SH-SY5Y (cell line): Measurements from ENCODE around the gene OPN4.

Experiments
- GATA2 ChIP-seq: IDR thresholded peaks from 2 replicates; pipeline ENCODE4 v1.6.1; 2011; ENCODE audit warnings: mild to moderate bottlenecking, low read depth, low read length
- GATA3 ChIP-seq: IDR thresholded peaks from 2 replicates; pipeline ENCODE4 v1.6.1; 2011; ENCODE audit warnings: low read depth, mild to moderate bottlenecking, low read length, moderate library complexity

GRCh38 chr10:86663046-86663345, 8.6 kb downstream of the OPN4 start:
- TF ChIP-seq GATA3 = no peak
- TF ChIP-seq GATA2 = no peak
